Islet of Langerhans (tissue), 1 donor: ENCODE measurements around the gene CCDC9B.

Experiments
- FAIRE-seq: peaks from one replicate; lab custom pipeline; 2011; peaks lifted over from hg19 to GRCh38; lab: Jason Lieb, UNC

Gene CCDC9B

DNA sequence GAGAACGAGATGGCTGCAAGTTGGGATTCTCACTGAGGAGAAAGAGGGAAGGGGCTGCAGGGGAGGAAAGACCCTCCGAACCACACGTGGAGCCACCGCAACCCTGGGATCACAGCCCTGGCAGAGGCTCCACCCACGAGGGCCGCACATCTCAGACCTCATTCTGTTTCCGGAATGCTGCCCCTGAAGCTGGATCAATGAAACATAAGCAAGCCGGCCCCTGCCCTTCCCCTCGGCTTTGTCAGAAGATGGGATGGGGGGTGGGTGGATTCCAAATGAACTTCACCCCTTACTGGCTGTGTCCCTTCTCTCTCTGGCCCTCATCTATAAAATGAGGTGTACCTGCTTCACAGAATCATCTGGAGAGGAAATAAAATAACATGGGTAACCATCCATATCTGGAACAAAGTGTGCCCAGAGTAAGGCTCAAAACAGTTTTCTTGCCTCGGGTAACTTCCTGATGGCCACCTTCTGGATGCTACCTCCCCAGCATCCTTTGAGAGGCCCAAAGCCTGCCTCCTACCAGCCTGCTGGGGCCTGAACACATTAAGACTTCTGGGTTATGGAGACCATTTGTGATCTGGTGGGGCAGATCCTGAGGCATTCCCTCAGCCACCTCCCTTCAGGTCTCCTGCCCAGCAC lies 4.6 kb upstream of the CCDC9B start:
- FAIRE-seq: no peak

DNA sequence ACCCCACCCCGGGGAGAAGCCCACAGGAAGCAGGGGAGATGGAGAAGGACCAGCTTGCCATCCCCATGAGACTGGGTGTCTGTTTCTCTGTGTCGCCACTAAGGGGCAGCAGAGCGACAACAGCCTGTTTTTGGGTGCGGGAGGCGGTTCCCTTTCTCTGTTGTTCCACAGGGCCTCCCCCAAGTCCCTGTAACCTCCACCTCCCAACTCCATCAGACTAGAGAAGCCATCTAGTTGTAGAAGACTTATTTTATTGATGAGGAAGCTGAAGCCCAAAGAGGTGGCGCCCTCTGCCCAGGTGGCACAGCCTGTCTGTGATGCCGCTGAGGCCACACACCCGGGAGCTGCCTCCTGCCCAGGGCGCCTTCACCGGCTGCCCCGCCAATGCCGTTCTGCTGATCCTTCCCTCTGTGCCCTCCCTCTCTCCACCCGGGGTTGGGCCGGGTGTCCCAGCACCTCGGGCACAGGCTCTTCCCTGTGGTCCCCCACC lies 3.9 kb upstream of the CCDC9B start:
- FAIRE-seq: no peak

DNA sequence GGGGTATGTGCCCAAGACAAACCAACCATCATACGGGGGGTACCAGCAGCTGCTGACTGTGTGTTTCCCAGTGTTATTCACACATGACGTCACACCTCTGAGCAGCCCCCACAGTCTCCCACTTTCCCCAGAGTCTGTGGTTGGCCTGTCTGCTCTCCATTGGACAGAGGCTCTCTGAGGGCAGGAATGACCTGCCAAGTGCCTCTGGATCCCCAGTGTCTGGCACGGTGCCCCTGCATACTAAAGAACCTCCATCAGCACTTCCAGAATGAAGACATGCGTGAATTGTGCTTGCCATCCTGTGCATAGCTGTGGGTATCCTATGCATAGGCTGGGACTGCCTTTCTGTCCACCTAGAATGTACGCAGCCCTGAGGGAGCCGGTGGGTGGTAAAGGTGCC lies 3.5 kb upstream of the CCDC9B start:
- FAIRE-seq: no peak

DNA sequence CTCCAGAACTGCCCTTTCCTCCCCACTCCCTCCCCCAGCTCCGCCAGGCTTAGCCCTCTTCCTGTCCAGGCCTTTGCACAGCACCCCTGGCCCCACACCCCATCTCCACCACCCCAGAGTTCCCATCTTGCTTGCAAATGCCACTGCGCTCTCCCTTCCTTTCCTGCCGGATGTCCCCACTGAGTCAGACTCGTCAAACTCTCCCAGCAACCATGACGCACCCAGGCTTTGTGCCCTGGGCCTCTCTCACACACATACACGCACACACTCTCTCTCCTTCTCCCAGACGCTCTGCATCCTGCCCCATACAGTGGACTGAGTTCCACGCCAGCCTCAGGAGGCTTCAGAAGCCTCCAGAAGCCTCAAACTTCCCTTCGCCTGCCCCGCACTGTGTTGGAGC lies 2.8 kb upstream of the CCDC9B start:
- no peak for FAIRE-seq

DNA sequence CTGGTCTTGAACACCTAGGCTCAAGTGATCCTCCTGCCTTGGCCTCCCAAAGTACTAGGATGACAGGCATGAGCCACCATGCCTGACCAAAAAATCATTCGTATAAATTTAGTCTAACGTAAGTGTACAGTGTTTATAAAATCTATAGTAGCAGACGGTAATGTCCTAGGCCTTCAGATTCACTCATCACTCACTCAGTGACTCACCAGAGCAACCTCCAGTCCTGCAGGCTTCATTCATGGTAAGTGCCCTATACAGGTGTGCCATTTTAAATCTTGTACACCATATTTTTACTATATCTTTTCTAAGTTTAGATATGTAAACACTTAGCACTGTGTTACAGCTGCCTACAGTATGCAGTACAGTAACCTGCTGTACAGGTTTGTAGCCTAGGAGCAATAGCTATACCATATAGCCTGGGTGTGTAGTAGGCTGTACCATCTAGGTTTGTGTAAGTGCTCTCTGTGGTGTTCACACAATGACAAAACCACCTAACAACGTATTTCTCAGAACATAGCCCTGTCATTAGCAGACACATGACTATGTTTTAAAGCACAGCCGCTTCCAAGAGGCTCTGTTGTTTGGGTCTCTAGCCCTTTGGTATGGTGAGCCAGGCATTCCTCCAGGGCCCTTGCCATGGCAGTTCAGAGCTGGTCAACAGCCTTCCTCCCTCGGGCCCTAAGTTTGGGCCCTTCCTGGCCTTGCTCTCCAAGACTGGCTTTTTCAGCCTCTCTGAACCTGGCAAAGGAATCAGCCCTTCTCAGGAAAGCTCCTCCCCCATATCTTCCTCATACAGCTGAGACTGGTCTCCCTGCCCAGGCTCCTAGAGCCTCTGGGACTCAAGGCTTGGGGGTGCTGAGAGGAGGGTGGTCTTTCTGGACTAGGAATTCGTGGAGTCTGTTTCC lies 1.9 kb upstream of the CCDC9B start:
- no peak for FAIRE-seq

DNA sequence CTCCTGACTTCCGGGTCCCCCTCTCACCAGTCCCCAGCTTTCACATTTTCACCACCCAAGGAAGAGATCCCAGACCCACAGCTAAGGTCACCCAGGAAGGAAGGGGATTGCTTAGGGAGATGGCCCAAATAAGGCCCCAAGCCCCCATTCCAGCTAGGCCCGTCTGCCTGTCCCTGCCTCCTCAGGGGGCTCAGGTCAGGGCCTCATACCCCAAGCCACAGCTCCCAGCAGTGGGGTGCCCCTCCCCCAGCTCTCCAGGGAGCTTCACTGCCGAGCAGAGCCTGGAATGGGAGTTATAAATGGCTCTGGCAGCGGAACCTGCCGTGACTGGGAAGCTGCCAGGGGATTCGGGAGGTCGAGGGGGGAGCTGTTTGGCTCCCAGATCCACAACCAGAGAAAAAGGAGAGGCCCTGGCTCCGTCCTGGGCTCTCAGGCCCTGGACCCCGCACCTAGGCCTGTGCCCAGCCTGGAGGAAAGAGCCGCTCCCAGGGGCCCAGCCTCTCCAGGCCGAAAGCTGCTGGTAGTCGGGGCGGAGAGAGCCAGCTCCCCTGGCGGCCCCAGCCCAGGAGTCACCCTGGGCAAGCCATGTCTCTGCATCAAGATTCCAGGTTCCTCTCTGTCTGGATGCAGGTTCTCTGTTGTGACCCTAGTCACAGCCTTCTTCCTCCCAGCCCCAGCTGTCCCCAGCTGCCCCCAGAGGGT lies 550 bp downstream of the CCDC9B start:
- FAIRE-seq: no peak

DNA sequence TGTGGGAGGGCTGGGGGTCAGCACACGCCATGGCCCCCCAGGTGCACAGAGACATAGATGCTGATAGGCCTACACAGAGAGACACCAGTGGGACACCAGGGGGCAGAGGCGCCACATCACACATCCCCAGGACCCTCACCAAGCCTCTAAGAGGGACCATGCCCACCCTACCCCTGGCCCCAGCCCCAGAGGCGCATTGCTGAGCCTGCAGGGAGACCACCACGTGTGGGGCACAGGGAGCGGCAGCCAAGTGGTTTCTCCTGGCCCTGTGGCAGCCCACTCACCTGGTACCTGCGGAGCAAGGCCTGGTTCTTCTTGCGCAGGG lies 1.2 kb downstream of the CCDC9B start:
- no peak for FAIRE-seq

DNA sequence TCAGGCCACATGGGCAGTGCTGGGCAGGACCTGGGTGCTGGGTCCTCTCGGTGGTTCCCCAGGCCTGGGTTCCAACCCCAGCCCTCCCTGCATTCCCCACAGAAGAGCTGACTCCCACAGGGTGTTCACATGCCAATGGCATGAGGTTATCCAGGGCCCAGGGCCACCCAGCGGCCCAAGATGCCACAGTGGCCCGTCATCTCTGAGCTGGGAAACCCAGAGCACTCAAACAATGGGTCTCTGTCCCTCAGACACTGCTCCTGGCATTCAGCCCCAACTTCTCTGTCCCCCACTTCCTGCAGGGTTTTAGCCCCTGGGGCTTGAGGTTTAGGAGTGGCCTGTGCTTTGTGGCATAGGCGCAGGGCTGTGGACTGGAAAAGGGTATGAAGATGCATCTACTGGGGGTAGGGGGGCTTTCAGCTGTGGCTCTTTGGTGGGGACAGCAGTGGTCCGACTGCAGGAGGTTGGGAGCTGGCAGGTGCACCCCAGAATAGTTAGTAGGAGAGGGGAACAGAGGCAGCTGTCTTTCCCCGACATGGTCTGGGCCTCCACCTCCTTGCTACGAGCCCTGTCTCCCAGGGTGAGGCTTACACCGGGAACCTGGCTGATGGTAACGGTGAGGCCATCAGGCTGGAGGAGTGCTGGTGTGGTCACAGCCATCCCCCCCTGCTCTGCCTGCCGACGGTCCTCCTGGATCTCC lies 1.7 kb downstream of the CCDC9B start:
- FAIRE-seq: no peak

DNA sequence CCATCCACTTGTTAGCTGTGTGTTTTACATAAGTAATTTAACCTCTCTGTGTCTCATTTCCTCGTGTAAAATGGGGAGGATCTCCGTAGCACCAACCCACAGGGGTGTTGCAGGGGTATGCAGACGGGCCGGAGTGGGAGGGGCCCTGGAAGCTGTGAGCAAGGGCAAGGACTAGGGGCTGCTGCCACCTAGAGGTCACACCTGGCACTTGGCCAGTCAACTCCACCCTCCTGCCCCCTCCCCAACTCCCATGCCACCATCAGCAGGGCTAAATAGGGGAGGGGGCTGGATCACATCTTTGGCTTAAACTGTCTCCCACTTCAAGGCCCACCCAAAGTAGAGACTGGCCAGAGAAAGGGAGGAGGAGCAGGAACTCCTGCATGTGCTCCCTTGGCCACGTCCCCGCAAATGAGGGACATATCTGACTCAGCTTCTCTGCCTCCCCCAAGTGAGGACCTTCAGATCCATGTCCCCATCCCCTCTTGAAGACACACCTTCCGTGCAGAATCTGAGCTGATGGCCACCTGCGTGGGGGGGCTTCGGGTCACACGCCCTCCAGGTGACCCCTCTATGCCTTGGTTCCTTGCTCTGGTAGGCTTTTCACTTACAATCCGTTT lies 2.6 kb downstream of the CCDC9B start:
- no peak for FAIRE-seq

DNA sequence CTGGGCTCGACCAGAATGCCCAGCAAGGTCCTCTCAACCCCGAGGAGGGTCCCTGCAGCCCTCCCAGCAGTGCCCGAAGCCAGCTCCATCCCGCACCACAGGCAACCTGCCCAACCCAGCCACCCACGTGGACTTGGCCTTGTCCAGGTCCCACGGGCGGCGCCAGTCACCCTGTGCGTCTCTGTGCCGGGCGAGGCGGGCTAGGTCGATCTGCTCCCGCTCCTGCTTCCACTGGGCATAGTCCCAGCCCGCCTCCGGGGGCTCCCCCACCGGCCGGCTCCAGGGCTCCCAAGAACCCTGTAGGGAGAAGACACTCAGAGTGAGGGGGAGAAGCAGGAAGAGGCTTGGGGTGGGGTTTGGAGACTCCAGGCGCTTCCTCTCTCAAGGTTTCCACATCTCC lies 3.1 kb downstream of the CCDC9B start:
- FAIRE-seq: no peak

DNA sequence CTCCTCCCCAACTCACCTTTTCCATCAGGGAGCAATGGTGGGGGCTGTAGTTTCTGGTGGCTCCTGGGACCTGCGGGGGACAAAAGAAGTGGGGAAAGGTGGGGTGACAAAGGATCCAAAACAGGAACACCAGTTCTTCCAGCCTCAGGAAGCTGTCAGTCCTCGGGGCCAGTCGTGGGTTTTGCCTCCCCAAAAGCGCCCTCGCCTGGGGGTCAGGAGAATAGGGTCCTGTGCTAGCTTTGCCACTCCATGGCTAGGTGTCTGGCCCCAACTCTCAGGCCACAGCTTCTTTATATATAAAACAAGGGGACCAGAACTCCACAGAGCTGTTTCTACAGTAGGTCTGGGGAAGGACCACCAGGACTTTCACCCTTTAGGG lies 4.0 kb downstream of the CCDC9B start:
- FAIRE-seq: no peak

DNA sequence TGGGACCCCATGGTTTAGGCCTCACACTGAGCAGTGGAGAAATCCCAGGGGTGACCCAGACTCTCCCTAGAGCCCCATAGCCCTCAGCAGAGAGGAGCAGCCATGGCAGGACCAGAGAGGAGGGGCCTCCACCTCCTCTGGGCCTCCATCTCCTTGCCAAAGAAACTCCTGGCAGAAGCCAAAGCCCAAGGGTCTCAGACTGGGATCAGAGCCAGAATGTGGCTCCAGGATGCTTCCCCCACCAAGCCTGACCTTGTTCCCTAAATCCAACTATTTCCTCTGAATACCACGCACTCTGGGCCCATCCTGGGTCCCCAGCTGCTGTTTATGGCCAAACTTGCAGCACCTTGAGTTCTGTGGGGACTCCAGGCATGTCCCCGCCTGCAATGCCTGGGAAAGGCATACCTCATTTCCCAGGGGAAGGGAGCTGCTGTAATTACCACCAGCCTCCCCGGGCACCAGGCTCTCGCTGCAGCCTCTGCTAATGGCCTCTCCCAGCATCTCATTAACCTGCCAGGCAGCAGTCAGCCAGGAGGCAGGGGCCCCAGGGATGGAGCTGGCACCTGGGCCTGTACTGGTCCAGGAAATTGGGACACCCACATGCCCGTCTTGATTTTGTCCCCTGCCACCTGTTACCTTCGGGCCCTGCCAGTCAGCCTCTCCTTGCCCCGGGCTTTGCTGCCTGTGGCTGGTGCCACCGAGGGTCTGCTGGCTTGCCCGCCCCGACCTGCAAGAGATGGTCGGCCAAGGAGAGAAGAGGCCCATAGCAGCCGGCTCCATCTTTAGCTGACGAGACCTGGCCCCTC lies 4.6 kb downstream of the CCDC9B start:
- no peak for FAIRE-seq

DNA sequence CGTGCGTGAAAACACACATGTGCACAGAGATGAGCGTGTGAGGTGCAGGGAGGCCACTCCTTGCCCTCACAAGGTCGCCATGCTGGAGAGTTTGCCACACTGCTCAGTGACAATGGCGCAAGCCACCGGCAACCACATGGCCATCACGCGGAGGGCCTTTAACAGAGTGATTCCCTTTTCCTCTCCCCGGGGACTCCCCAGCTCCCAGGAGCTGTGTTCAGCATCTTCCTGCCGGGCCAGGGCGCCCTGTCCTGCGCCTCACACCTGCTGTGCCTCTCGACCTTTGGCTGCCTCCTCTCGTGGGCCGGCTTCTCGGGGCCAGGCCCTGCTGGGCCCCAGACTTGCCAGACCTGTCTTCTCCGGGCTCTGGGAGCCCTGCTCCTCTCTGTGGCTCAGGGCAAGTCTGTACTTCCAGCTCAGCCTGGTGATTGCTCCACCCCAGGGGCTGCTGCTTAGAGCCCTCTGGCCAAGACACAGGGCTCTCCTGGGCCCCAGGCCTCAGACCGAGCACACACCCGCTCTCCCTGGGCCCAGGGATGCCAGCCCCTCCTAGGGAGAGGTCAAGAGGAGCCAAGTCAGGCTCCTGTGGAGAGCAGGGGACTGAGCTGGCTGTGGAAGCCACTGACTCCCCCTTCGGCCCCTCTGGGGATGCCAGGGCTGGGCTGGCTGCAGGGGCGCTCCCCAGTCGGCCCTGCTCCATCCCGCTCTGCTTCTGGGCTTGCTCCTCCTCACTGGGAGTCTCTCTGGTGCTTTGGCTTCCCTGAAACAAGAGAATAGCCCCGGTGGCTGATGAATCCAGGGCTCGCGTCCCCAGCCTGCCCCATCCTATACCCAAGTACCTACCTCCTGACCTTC lies 5.6 kb downstream of the CCDC9B start:
- FAIRE-seq: no peak

DNA sequence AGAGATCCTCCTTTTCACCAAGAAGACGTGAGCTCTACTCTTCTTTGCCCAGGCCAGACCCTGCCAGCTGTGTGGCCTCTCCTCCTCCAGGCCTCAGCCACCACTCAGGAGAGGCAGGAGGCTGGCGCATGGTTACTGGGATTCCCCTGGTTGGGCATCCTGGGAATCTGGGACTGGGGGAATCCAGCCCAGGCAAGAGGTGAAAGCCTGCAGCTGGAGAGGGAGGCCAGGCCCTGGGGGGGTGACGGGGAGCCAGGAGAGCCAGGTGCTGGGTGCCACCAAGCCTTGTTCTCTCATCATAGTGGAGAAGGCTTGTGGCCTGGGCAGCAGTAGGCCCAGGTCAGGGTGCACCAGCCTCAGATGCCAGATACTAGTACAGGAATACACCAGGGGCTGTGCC lies 6.2 kb downstream of the CCDC9B start:
- FAIRE-seq: no peak

DNA sequence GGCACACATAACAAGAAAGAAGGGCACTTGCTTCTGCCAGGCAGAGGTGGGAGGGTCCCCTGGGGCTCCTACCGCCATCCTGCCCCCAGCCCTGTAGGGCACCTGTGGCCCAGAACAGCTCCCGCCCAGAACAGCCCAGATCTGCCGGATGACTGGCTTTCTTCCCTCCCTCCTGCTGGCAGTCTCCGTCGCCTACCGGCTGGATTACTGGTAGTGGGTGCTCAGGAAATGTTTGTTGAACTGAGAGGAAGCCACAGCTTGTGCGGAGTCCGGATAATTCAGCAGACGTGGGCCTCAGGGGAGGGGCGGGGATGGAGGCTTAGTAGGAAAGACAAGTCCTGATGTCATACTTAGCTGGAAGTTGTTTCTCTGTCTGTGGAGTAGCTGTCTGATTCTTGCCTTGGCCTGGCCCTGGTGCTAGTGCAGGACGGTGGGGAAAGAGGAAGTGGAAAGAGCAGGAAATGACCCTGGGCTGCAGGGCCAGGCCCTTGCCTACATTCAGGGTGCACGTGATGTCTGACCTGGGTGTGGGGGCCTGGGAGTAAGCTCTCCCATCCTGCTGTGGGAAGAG lies 6.7 kb downstream of the CCDC9B start:
- no peak for FAIRE-seq

DNA sequence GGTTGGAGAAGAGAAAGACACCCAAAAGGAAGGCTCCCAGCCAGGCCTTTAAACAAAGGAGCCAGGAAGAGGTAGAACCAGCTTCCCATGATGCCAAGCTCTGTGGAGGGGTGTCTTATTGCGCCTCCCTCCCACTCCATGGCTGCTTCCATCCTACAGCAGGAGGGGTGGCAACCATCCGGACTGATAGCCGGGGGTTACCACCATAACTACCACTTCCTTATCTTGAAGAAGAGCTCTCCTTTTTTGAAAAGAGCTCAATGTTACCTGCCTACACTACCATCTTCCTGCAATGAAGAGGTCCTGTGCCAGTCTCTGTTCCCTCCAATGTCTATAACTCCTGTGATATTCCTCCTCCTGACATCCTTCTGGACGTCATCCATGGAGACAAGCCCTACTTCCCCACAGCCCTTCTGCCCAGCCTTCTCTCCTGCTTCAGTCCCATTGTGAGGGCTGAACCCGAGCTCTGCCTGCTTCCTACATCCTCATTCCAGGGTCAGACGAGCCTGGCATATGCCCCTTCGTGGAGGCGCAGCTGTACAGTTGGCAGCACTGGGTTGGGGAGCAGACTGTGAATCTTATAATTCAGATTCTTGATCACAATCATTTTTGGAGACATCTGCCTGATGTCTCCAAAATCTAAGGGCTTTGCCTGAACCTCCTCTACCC lies 8.5 kb downstream of the CCDC9B start:
- no peak for FAIRE-seq

DNA sequence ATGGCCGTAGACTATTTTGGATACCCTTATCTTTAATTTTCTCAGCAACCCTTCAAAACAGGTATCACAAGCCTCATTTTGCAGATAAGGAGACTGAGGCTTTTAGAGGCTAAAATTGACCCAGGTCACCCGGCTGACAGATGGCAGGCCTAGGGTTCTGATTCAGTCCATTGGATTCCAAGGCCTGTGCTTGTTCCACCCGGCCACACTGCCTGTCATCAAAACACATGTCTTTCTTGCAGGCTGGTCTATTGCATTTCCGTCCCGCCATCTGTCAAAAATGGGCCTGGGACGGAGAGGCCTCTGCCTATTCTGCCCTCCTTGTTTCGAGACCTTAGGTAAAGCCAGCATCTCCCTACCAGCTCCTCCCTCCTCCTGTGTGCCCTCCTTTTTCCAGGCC lies 9.1 kb downstream of the CCDC9B start:
- FAIRE-seq: no peak

DNA sequence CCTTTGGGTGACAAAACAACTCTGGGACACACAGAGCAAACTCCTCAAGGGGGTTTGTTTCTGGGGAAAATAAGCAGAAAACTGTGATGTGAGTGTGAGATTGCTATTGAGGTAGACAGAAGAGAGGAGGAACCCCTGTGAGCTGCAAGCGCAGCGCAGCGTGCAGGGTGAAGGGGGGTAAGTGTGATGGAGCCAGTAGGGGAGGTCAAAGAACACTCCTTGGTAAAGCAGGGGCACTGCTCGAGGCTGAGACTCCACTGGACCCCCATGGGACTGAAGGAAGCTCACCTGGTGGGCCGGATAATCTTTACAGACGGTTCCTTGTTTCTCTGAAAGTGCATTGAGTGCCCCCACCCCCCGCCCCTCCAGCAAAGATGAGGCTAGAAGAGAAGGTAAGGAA lies 9.7 kb downstream of the CCDC9B start:
- FAIRE-seq: no peak

DNA sequence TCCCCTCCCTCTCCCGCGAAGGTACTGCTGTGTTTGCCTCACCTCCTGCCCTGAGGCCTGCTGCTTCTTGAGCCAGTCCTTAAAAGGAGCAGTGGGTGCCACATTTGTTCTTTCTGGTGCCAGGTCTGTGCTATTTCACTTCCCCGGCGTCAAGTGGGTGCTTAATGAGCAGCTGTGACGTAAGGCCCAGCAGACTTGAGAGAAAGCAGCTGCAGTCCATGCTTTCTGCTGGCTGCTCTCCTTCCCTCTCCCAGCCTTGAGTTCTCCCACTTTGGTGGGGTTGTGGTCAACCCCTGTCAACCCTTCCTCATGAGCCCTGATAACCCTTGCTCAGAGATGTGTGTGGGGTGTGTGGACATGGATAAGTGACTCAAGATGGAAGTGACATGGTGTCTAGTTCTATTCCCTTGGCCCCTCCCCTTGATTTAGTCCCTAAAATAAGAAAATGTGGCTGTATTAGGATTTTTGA lies 10.3 kb downstream of the CCDC9B start:
- FAIRE-seq: no peak
